Esophagus squamous epithelium (tissue), 5 donors: Measurements from ENCODE around the gene ANO6. TPM values are rescaled to one million over a fixed set of nuclear protein-coding genes. Genes with fewer than 3 reads are reported as not detected.

Source experiments
- DNase-seq: peaks from one replicate; lab custom pipeline; 2025; lab: John Stamatoyannopoulos, UW
- H3K27ac ChIP-seq, 4 donors: fragments of 200-600 bp; sonication (generic); one replicate each; pipeline ENCODE4 v1.5.1; 2016 to 2019; ENCODE audit warnings: mild to moderate bottlenecking in 1 of 4
- H3K27me3 ChIP-seq, 4 donors: fragments of 200-600 bp; sonication (generic); 1 replicate in 3 of 4; 2 replicates in 1 of 4; pipeline versions ENCODE4 v1.5.1 to v1.6.0; 2017 to 2021; ENCODE audit warnings: antibody characterized with exemption in 1 of 4
- H3K36me3 ChIP-seq, 3 donors: fragments of 200-600 bp; sonication (generic); one replicate each; pipeline ENCODE4 v1.5.1; 2016 to 2019
- H3K4me1 ChIP-seq, 3 donors: fragments of 200-600 bp; sonication (generic); one replicate each; pipeline ENCODE4 v1.5.1; 2017 to 2019
- H3K4me3 ChIP-seq, 4 donors: fragments of 200-600 bp; sonication (generic); 1 replicate in 3 of 4; 2 replicates in 1 of 4; pipeline ENCODE4 v1.5.1; 2016 to 2019; ENCODE audit warnings: mild to moderate bottlenecking in 2 of 4, moderate library complexity in 1 of 4
- H3K9me3 ChIP-seq, 3 donors: fragments of 200-600 bp; sonication (generic); one replicate each; pipeline ENCODE4 v1.5.1; 2016 to 2019
- POLR2A ChIP-seq, 4 donors: fragments of 450-650 bp; IDR thresholded peaks; one replicate each; pipeline ENCODE4 v1.6.1; 2017; ENCODE audit warnings: antibody characterized with exemption in 4 of 4, mild to moderate bottlenecking in 4 of 4, moderate library complexity in 3 of 4
- WGBS, 2 donors: methylation state at CpG; one replicate each; pipeline ENCODE4 v1.1.5; 2018; 5-methylcytosine and 5-hydroxymethylcytosine counted together
- intact Hi-C: fragments of 100-400 bp; cut with DNase I; formaldehyde crosslinking; loops from one replicate; pipeline ENCODE4 v1.15.0; 2022
- total RNA-seq, 4 donors: library from RNA; depleted of rRNA; stranded (reverse); fragments of >200 nt; gene quantifications; one replicate each; pipeline ENCODE4 v1.1.0, GENCODE V29; 2016
- TF ChIP-seq, protein P1 (sequence below), 6 experiments: fragments of 450-650 bp in 4 of 6; fragments of 200-600 bp in 2 of 6; sonication (generic) in 2 of 6; IDR thresholded peaks; one replicate each; pipeline ENCODE4 v1.5.1; 2016 to 2019; ENCODE audit warnings: antibody characterized with exemption in 6 of 6, mild to moderate bottlenecking in 4 of 6, moderate library complexity in 4 of 6
- donor health status: DM: yes; HTN: yes; CAD: no.

Gene ANO6
- total RNA-seq, 4 donors from 2014 or later, result 13.0 to 40.8 (median 25.1) TPM

DNA sequence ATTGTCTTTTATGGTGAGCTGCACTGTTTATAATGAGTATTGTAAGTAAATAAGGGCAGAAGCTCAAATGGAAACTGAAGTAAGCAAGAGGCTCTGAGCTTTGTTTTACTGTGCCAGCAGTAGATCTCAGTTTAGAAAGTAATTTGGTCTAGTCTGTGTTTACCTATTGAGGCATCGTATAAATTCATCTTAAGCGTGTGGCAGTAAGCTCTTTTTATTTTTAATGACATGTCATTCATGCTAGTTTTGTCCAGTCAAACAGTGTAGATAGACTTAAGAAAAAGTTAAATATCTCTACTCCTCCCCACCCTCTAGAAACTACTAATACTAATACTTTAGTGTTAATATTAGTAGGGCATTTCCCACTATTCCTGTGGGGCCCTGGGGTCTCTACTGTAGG lies 2.0 kb downstream of the ANO6 start:
- TF ChIP-seq POLR2A (IDR thresholded peaks at IDR 0.05), result no peak
- TF ChIP-seq, protein P1, sequence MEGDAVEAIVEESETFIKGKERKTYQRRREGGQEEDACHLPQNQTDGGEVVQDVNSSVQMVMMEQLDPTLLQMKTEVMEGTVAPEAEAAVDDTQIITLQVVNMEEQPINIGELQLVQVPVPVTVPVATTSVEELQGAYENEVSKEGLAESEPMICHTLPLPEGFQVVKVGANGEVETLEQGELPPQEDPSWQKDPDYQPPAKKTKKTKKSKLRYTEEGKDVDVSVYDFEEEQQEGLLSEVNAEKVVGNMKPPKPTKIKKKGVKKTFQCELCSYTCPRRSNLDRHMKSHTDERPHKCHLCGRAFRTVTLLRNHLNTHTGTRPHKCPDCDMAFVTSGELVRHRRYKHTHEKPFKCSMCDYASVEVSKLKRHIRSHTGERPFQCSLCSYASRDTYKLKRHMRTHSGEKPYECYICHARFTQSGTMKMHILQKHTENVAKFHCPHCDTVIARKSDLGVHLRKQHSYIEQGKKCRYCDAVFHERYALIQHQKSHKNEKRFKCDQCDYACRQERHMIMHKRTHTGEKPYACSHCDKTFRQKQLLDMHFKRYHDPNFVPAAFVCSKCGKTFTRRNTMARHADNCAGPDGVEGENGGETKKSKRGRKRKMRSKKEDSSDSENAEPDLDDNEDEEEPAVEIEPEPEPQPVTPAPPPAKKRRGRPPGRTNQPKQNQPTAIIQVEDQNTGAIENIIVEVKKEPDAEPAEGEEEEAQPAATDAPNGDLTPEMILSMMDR (IDR thresholded peaks at IDR 0.05), result no peak
- Histone ChIP-seq H3K27me3 (no peaks in the 10 kb centered on the region), H3K36me3 (no peaks in the 10 kb centered on the region), H3K27ac (peak overlapping the region; percentile 87 to 99 (median 96)), H3K9me3 (no peaks in the 10 kb centered on the region), H3K4me3 (peak overlapping the region; percentile 2 to 94 (median 84)), H3K4me1 (peaks cover 0 to 58% (median 7%) of the 10 kb centered on the region in 3 donors)
- DNase-seq, result no peak
- intact Hi-C loops, result no loop called here
- 45 to 51% methylated on average over 2 of the region's 2 CpGs for WGBS, 2 donors

DNA sequence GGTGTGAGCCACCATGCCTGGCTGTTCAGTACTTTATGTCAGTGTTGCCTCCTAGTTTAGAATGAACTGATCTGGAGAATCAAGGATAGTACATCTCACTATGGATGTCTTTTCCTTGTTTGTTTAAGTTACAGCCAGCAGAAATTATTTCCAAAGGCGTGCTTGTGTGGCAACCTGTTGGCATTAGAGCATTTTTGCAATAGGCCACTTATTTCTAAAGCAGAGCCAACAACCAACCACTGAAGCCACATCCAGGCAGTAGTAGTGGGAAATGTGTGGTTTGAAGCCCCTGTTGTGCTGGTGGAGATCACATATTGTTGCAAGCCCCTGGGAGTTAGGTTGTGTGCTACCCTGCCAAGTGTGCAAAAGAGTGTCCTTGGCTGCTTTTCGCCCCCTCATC lies 3.7 kb downstream of the ANO6 start:
- no peak for TF ChIP-seq POLR2A (IDR thresholded peaks at IDR 0.05)
- TF ChIP-seq, protein P1 (IDR thresholded peaks at IDR 0.05), result no peak
- Histone ChIP-seq H3K36me3 (no peaks in the 10 kb centered on the region), H3K27me3 (no peaks in the 10 kb centered on the region), H3K4me3 (no peak overlapping the region), H3K4me1 (peaks cover 0 to 72% (median 10%) of the 10 kb centered on the region in 3 donors), H3K27ac (peak overlapping the region in 1 of 4 donors; percentile 34), H3K9me3 (no peaks in the 10 kb centered on the region)
- 50 to 96% methylated on average over 2 of the region's 2 CpGs for WGBS, 2 donors
- intact Hi-C loops, result no loop called here
- no peak for DNase-seq

DNA sequence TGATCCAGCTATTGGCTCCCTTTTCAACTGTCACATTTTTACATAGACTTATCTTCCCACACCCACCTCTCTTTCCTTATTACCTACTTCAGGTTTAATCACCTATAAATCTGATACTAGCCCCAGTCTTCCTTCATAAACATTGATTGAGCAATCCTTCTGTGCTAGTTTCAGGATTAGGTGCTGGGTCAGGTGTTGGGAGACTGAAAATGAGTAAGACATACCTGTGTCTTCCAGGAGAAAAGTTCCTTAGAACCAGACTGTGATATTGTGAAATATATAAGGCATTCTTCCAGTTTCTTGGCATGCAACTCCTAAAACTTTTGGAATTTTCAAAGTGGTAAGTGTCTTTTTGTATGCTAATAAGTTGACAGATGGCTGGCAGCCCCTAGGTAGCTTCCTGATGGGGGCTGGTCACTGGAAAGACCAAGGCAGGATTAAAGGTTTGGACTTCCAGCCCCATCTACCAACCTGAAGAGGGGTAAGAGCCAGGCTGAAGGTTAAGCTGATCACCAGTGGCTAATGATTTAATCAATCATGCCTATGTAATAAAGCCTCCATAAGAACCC lies 4.6 kb downstream of the ANO6 start:
- DNase-seq, result no peak
- Histone ChIP-seq H3K4me3 (no peak overlapping the region), H3K27me3 (no peaks in the 10 kb centered on the region), H3K36me3 (no peaks in the 10 kb centered on the region), H3K9me3 (no peaks in the 10 kb centered on the region), H3K4me1 (peaks cover 0 to 70% (median 16%) of the 10 kb centered on the region in 3 donors), H3K27ac (peak overlapping the region in 1 of 4 donors; percentile 34)
- intact Hi-C loops, result no loop called here
- TF ChIP-seq POLR2A (IDR thresholded peaks at IDR 0.05), result no peak
- TF ChIP-seq, protein P1 (IDR thresholded peaks at IDR 0.05), result no peak

DNA sequence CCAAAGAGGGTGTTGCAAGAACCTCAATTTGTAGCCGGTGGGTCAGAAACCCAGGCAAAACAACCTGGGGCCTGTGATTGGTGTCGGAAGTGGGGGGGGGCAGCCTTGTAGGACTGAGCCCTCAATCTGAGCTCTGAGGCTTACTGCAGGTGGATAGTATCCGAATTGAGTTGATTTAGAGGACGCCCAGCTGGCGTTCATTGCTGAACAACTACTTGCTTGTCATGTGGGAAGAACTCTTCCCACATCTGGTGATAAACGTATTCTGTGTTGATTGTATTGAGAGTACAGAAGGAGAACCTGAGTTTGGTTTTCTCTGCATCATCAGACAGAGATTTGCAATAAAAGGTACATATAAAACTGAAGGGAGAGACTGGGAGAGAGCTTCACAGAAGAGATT lies 5.1 kb downstream of the ANO6 start:
- Histone ChIP-seq H3K4me1 (peaks cover 0 to 70% (median 16%) of the 10 kb centered on the region in 3 donors), H3K4me3 (no peak overlapping the region), H3K27ac (peak overlapping the region in 1 of 4 donors; percentile 34), H3K9me3 (no peaks in the 10 kb centered on the region), H3K36me3 (no peaks in the 10 kb centered on the region), H3K27me3 (no peaks in the 10 kb centered on the region)
- no peak for TF ChIP-seq POLR2A (IDR thresholded peaks at IDR 0.05)
- TF ChIP-seq, protein P1 (IDR thresholded peaks at IDR 0.05), result no peak
- intact Hi-C loops, result no loop called here
- DNase-seq, result no peak
- 81 to 91% methylated on average over 2 to 6 of the region's 6 CpGs for WGBS, 2 donors

DNA sequence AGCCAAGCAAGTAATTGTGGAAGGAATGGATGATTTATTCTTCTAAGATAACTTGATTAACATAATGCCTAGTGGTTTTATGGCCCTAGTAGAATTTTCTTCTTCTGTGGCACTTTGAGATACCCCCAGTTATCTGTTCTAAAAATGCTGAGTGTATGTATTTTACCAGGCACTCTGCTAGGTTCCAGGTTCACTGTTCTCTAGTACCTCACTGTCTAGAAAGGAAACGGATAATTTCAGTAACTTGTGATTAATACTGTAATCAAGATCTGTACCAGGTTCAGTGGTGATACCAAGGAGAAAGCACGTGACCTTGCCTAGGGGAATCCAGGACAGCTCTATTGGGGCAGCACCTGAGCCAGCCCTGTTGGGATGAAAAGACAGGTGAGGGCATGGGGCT lies 8.0 kb downstream of the ANO6 start:
- no peak for TF ChIP-seq POLR2A (IDR thresholded peaks at IDR 0.05)
- TF ChIP-seq, protein P1 (IDR thresholded peaks at IDR 0.05), result no peak
- Histone ChIP-seq H3K27me3 (no peaks in the 10 kb centered on the region), H3K27ac (peak overlapping the region in 3 of 4 donors; percentile 10 to 49 (median 39)), H3K36me3 (no peaks in the 10 kb centered on the region), H3K4me1 (peaks cover 0 to 56% (median 16%) of the 10 kb centered on the region in 3 donors), H3K4me3 (no peak overlapping the region), H3K9me3 (no peaks in the 10 kb centered on the region)
- intact Hi-C loops, result no loop called here
- DNase-seq, result no peak
- 69 to 71% methylated on average over 2 of the region's 2 CpGs for WGBS, 2 donors
